ENCODE data around the gene CGNL1. TPM values are rescaled to one million over a fixed set of nuclear protein-coding genes. Genes with fewer than 3 reads are reported as not detected.
A peak's percentile ranks its signal among the peaks of the same experiment; 100 is the strongest.

The CGNL1 gene
- total RNA-seq, 1 donor from 2014 or later: 11.0 TPM

GRCh38 chr15:57516327-57517029 is 140.2 kb downstream of the CGNL1 start:
- H3K36me3 ChIP-seq (ENCODE audit: insufficient read depth, low read length): no peaks in the 10 kb centered on the region
- H3K4me1 ChIP-seq (ENCODE audit: insufficient read depth, low read length): no peaks in the 10 kb centered on the region
- H3K4me2 ChIP-seq (ENCODE audit: low read length): no peak overlapping the region
- Mint-ChIP-seq H3K4me3 (ENCODE audit: unreplicated experiment) (no peak overlapping the region), H3K27me3 (ENCODE audit: low read depth, unreplicated experiment) (peaks cover 3% of the 10 kb centered on the region), H3K9me3 (ENCODE audit: unreplicated experiment) (peaks cover 4% of the 10 kb centered on the region), H3K27ac (ENCODE audit: unreplicated experiment) (no peak overlapping the region), H3K36me3 (ENCODE audit: low read depth, unreplicated experiment) (peaks cover 9% of the 10 kb centered on the region), H3K4me1 (ENCODE audit: low read depth, unreplicated experiment) (peaks cover 10% of the 10 kb centered on the region)
- no peaks in the 10 kb centered on the region for H4K20me1 ChIP-seq (ENCODE audit: insufficient read depth, low read length)
- DNase-seq (ENCODE audit: low read depth) (no peak), FAIRE-seq (no peak)
- no peaks in the 10 kb centered on the region for H3K27me3 ChIP-seq (ENCODE audit: insufficient read depth, low read length)
- TF ChIP-seq EZH2 (IDR thresholded peaks at IDR 0.05; ENCODE audit: insufficient read depth, low read length) (no peak), CTCF (IDR thresholded peaks at IDR 0.05; ENCODE audit: insufficient read depth, low read depth, low read length) (no peak)
- H3K27ac ChIP-seq (ENCODE audit: low read depth, low read length): no peak overlapping the region
- H3K79me2 ChIP-seq (ENCODE audit: insufficient read depth, low read length): no peaks in the 10 kb centered on the region
- H3K4me3 ChIP-seq (ENCODE audit: insufficient read depth, low read depth, low read length): no peak overlapping the region
- no peak overlapping the region for H3K9ac ChIP-seq (ENCODE audit: low read length)
- H3K9me3 ChIP-seq (ENCODE audit: insufficient read depth, low read depth, low read length): no peaks in the 10 kb centered on the region
- no peak overlapping the region for H2AFZ ChIP-seq (ENCODE audit: low read depth, low read length)

GRCh38 chr15:57517030-57517671 is 140.8 kb downstream of the CGNL1 start:
- FAIRE-seq (no peak), DNase-seq (ENCODE audit: low read depth) (no peak)
- TF ChIP-seq EZH2 (IDR thresholded peaks at IDR 0.05; ENCODE audit: insufficient read depth, low read length): no peak
- H3K27me3 Mint-ChIP-seq (ENCODE audit: low read depth, unreplicated experiment): peaks cover 5% of the 10 kb centered on the region
- Histone ChIP-seq H3K27ac (ENCODE audit: low read depth, low read length) (no peak overlapping the region), H4K20me1 (ENCODE audit: insufficient read depth, low read length) (no peaks in the 10 kb centered on the region), H3K9me3 (ENCODE audit: insufficient read depth, low read depth, low read length) (no peaks in the 10 kb centered on the region), H3K27me3 (ENCODE audit: insufficient read depth, low read length) (no peaks in the 10 kb centered on the region), H3K36me3 (ENCODE audit: insufficient read depth, low read length) (no peaks in the 10 kb centered on the region), H3K4me1 (ENCODE audit: insufficient read depth, low read length) (no peaks in the 10 kb centered on the region), H3K4me3 (ENCODE audit: insufficient read depth, low read depth, low read length) (no peak overlapping the region), H3K79me2 (ENCODE audit: insufficient read depth, low read length) (no peaks in the 10 kb centered on the region), H3K4me2 (ENCODE audit: low read length) (no peak overlapping the region), H3K9ac (ENCODE audit: low read length) (no peak overlapping the region), H2AFZ (ENCODE audit: low read depth, low read length) (no peak overlapping the region)
- H3K9me3 Mint-ChIP-seq (ENCODE audit: unreplicated experiment): no peaks in the 10 kb centered on the region
- no peak overlapping the region for H3K27ac Mint-ChIP-seq (ENCODE audit: unreplicated experiment)
- no peak overlapping the region for H3K4me3 Mint-ChIP-seq (ENCODE audit: unreplicated experiment)
- H3K4me1 Mint-ChIP-seq (ENCODE audit: low read depth, unreplicated experiment): peaks cover 10% of the 10 kb centered on the region
- peaks cover 11% of the 10 kb centered on the region for H3K36me3 Mint-ChIP-seq (ENCODE audit: low read depth, unreplicated experiment)

GRCh38 chr15:57518779-57519405 is 142.6 kb downstream of the CGNL1 start:
- FAIRE-seq: no peak
- Histone ChIP-seq H3K36me3 (ENCODE audit: insufficient read depth, low read length) (no peaks in the 10 kb centered on the region), H3K9ac (ENCODE audit: low read length) (no peak overlapping the region), H3K27ac (ENCODE audit: low read depth, low read length) (no peak overlapping the region), H3K9me3 (ENCODE audit: insufficient read depth, low read depth, low read length) (no peaks in the 10 kb centered on the region), H3K4me1 (ENCODE audit: insufficient read depth, low read length) (no peaks in the 10 kb centered on the region), H4K20me1 (ENCODE audit: insufficient read depth, low read length) (no peaks in the 10 kb centered on the region), H3K79me2 (ENCODE audit: insufficient read depth, low read length) (no peaks in the 10 kb centered on the region), H2AFZ (ENCODE audit: low read depth, low read length) (no peak overlapping the region), H3K4me2 (ENCODE audit: low read length) (no peak overlapping the region), H3K27me3 (ENCODE audit: insufficient read depth, low read length) (peaks cover 4% of the 10 kb centered on the region), H3K4me3 (ENCODE audit: insufficient read depth, low read depth, low read length) (no peak overlapping the region)
- Mint-ChIP-seq H3K4me1 (ENCODE audit: low read depth, unreplicated experiment) (peaks cover 10% of the 10 kb centered on the region), H3K27ac (ENCODE audit: unreplicated experiment) (peak overlapping the region; percentile 84), H3K36me3 (ENCODE audit: low read depth, unreplicated experiment) (peaks cover 19% of the 10 kb centered on the region), H3K9me3 (ENCODE audit: unreplicated experiment) (no peaks in the 10 kb centered on the region), H3K4me3 (ENCODE audit: unreplicated experiment) (no peak overlapping the region), H3K27me3 (ENCODE audit: low read depth, unreplicated experiment) (peaks cover 6% of the 10 kb centered on the region)
- no peak for TF ChIP-seq CTCF (IDR thresholded peaks at IDR 0.05; ENCODE audit: insufficient read depth, low read depth, low read length)
- TF ChIP-seq EZH2 (IDR thresholded peaks at IDR 0.05; ENCODE audit: insufficient read depth, low read length): no peak
- no peak for DNase-seq (ENCODE audit: low read depth)

Data from astrocyte (in vitro differentiated cells and primary cell).